22Rv1 (cell line): ENCODE measurements around the gene LTBP1.

Source experiments
- H3K27ac ChIP-seq: fragments of 450-650 bp; 2 replicates; pipeline ENCODE4 v1.5.1; 2017
- CTCF ChIP-seq: fragments of 450-650 bp; IDR thresholded peaks from 2 replicates; pipeline ENCODE4 v1.5.1; 2017; ENCODE audit warnings: mild to moderate bottlenecking
- ZFX ChIP-seq: fragments of 450-650 bp; IDR thresholded peaks from 2 replicates; pipeline ENCODE4 v1.6.1; 2017; ENCODE audit warnings: antibody characterized with exemption, borderline replicate concordance

The LTBP1 gene

GRCh38 chr2:33121925-33122324, 175.2 kb downstream of the LTBP1 start:
- TF ChIP-seq CTCF (no peak), ZFX (no peak)
- no peak overlapping the region for H3K27ac ChIP-seq

GRCh38 chr2:33122726-33123125, 176.0 kb downstream of the LTBP1 start:
- no peak overlapping the region for H3K27ac ChIP-seq
- no peak for TF ChIP-seq CTCF
- no peak for TF ChIP-seq ZFX

- no peak overlapping the region for H3K27ac ChIP-seq
- TF ChIP-seq ZFX: no peak
Measured at GRCh38 chr2:33123216-33123615, 176.5 kb downstream of the LTBP1 start.

- no peak overlapping the region for H3K27ac ChIP-seq
- no peak for TF ChIP-seq ZFX
- TF ChIP-seq CTCF: 0 out of 2 replicates have a peak, but pooled peaks have one; percentile 7
Measured at GRCh38 chr2:33126552-33126951, 179.8 kb downstream of the LTBP1 start.

GRCh38 chr2:33126958-33127357, 180.2 kb downstream of the LTBP1 start:
- TF ChIP-seq CTCF (0 out of 2 replicates have a peak, but pooled peaks have one; percentile 2), ZFX (no peak)
- H3K27ac ChIP-seq: no peak overlapping the region

- TF ChIP-seq CTCF: no peak
- no peak for TF ChIP-seq ZFX
- no peak overlapping the region for H3K27ac ChIP-seq
Measured at GRCh38 chr2:33129263-33130053, 182.7 kb downstream of the LTBP1 start.

- TF ChIP-seq ZFX (no peak), CTCF (no peak)
- no peak overlapping the region for H3K27ac ChIP-seq
Measured at GRCh38 chr2:33130054-33130447, 183.3 kb downstream of the LTBP1 start.

- H3K27ac ChIP-seq: no peak overlapping the region
- TF ChIP-seq CTCF (no peak), ZFX (no peak)
Measured at GRCh38 chr2:33130544-33130943, 183.8 kb downstream of the LTBP1 start.
